Astrocyte (in vitro differentiated cells and primary cell): Measurements from ENCODE around the gene ZNF335. TPM values are rescaled to one million over a fixed set of nuclear protein-coding genes. Genes with fewer than 3 reads are reported as not detected.

Source experiments
- DNase-seq: peaks from one replicate; pipeline ENCODE4 v3.0.0-alpha.2; 2010; ENCODE audit warnings: low read depth
- FAIRE-seq: peaks from 2 replicates; lab custom pipeline; 2011; peaks lifted over from hg19 to GRCh38; lab: Jason Lieb, UNC
- H2AFZ ChIP-seq: 2 replicates; pipeline ENCODE4 v1.6.0; 2012; ENCODE audit warnings: low read depth, low read length, inconsistent platforms
- H3K27ac ChIP-seq: 2 replicates; pipeline ENCODE4 v1.5.1; 2011; ENCODE audit warnings: low read depth, low read length, inconsistent platforms
- H3K27me3 ChIP-seq: 2 replicates; pipeline ENCODE4 v1.6.0; 2011; ENCODE audit warnings: low read length, inconsistent platforms; ENCODE audit not compliant: insufficient read depth
- H3K36me3 ChIP-seq: 2 replicates; pipeline ENCODE4 v1.5.1; 2011; ENCODE audit warnings: low read length, inconsistent platforms; ENCODE audit not compliant: insufficient read depth
- H3K4me1 ChIP-seq: 2 replicates; pipeline ENCODE4 v1.5.1; 2011; ENCODE audit warnings: low read length, inconsistent platforms; ENCODE audit not compliant: insufficient read depth
- H3K4me2 ChIP-seq: 2 replicates; pipeline ENCODE4 v1.6.0; 2012; ENCODE audit warnings: low read length, inconsistent platforms
- H3K4me3 ChIP-seq: 2 replicates; pipeline ENCODE4 v1.5.1; 2011; ENCODE audit warnings: low read depth, mild to moderate bottlenecking, low read length, inconsistent platforms; ENCODE audit not compliant: insufficient read depth
- H3K79me2 ChIP-seq: 2 replicates; pipeline ENCODE4 v1.6.0; 2012; ENCODE audit warnings: mild to moderate bottlenecking, low read length, inconsistent platforms; ENCODE audit not compliant: insufficient read depth
- H3K9ac ChIP-seq: 2 replicates; pipeline ENCODE4 v1.6.0; 2012; ENCODE audit warnings: mild to moderate bottlenecking, low read length, inconsistent platforms
- H3K9me3 ChIP-seq: 2 replicates; pipeline ENCODE4 v1.5.1; 2012; ENCODE audit warnings: low read depth, mild to moderate bottlenecking, low read length, inconsistent platforms; ENCODE audit not compliant: insufficient read depth
- H4K20me1 ChIP-seq: 2 replicates; pipeline ENCODE4 v1.6.0; 2012; ENCODE audit warnings: low read length, inconsistent platforms; ENCODE audit not compliant: insufficient read depth
- H3K27ac Mint-ChIP-seq: one replicate; pipeline ENCODE4 v1.8.0; 2021; ENCODE audit warnings: mild to moderate bottlenecking, mixed read lengths; ENCODE audit not compliant: unreplicated experiment
- H3K27me3 Mint-ChIP-seq: one replicate; pipeline ENCODE4 v1.8.0; 2021; ENCODE audit warnings: low read depth, mixed read lengths; ENCODE audit not compliant: unreplicated experiment
- H3K36me3 Mint-ChIP-seq: one replicate; pipeline ENCODE4 v1.8.0; 2021; ENCODE audit warnings: low read depth, mixed read lengths; ENCODE audit not compliant: unreplicated experiment
- H3K4me1 Mint-ChIP-seq: one replicate; pipeline ENCODE4 v1.8.0; 2021; ENCODE audit warnings: low read depth, mixed read lengths; ENCODE audit not compliant: unreplicated experiment
- H3K4me3 Mint-ChIP-seq: one replicate; pipeline ENCODE4 v1.8.0; 2021; ENCODE audit warnings: mild to moderate bottlenecking, moderate library complexity, mixed read lengths; ENCODE audit not compliant: unreplicated experiment
- H3K9me3 Mint-ChIP-seq: one replicate; pipeline ENCODE4 v1.8.0; 2021; ENCODE audit warnings: mild to moderate bottlenecking, mixed read lengths; ENCODE audit not compliant: unreplicated experiment
- EZH2 ChIP-seq: IDR thresholded peaks from 2 replicates; pipeline ENCODE4 v1.6.1; 2012; ENCODE audit warnings: mild to moderate bottlenecking, low read length, inconsistent platforms; ENCODE audit not compliant: insufficient read depth
- total RNA-seq: library from RNA; stranded (reverse); gene quantifications from 2 replicates; pipeline ENCODE4 v1.2.1, GENCODE V29; 2021
- TF ChIP-seq, protein P1 (sequence below): IDR thresholded peaks from 2 replicates; pipeline ENCODE4 v1.5.1; 2011; ENCODE audit warnings: low read depth, mild to moderate bottlenecking, inconsistent platforms, low read length, moderate library complexity; ENCODE audit not compliant: insufficient read depth

Gene ZNF335
- total RNA-seq, 1 donor from 2014 or later, result 18.6 TPM

DNA sequence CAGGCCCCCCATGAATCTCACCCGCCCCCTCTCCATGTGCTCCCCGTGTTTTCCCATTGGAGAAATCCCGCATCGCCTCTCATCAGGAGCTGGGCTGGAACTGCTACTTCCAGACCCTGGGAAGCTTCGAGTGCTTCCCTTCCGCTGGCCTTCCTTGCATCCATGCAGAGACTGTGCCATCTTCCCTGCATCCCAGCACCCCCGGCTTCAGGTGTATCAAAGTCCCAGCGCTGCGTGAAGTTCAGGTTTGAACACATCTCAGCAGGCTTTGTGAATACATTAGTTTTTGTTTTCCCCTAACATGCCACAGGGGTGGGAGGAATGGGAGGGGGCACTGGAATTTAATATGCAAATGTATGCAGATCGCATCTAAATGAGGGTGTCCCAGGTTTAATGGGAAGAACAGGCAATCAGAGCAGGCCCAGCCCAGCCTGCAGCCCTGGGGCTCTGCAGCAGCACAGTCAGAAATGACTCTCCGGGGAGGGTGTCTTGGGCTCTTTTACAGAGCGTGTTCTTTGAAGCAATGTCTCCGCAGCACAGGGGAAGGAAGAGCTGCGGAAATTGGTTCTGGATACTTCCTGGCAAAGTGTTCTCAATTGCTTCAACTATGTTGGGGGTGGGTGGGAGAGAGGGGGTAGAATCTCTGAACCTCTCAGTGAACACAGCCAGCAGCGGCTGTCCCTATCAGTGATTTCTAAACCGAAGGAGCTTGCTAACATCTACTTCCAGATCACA is 28.4 kb upstream of the ZNF335 start:
- Mint-ChIP-seq H3K4me3 (no peak overlapping the region), H3K9me3 (peaks cover 4% of the 10 kb centered on the region), H3K4me1 (peaks cover 13% of the 10 kb centered on the region), H3K36me3 (no peaks in the 10 kb centered on the region), H3K27me3 (peaks cover 7% of the 10 kb centered on the region), H3K27ac (no peak overlapping the region)
- Histone ChIP-seq H3K4me2 (no peak overlapping the region), H3K9me3 (no peaks in the 10 kb centered on the region), H3K27me3 (peaks cover 20% of the 10 kb centered on the region), H2AFZ (no peak overlapping the region), H3K4me1 (no peaks in the 10 kb centered on the region), H3K36me3 (no peaks in the 10 kb centered on the region), H3K27ac (no peak overlapping the region), H3K79me2 (no peaks in the 10 kb centered on the region), H3K4me3 (no peak overlapping the region), H4K20me1 (no peaks in the 10 kb centered on the region), H3K9ac (no peak overlapping the region)
- DNase-seq (no peak), FAIRE-seq (no peak)
- TF ChIP-seq EZH2, result no peak
- TF ChIP-seq, protein P1, sequence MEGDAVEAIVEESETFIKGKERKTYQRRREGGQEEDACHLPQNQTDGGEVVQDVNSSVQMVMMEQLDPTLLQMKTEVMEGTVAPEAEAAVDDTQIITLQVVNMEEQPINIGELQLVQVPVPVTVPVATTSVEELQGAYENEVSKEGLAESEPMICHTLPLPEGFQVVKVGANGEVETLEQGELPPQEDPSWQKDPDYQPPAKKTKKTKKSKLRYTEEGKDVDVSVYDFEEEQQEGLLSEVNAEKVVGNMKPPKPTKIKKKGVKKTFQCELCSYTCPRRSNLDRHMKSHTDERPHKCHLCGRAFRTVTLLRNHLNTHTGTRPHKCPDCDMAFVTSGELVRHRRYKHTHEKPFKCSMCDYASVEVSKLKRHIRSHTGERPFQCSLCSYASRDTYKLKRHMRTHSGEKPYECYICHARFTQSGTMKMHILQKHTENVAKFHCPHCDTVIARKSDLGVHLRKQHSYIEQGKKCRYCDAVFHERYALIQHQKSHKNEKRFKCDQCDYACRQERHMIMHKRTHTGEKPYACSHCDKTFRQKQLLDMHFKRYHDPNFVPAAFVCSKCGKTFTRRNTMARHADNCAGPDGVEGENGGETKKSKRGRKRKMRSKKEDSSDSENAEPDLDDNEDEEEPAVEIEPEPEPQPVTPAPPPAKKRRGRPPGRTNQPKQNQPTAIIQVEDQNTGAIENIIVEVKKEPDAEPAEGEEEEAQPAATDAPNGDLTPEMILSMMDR, result no peak

DNA sequence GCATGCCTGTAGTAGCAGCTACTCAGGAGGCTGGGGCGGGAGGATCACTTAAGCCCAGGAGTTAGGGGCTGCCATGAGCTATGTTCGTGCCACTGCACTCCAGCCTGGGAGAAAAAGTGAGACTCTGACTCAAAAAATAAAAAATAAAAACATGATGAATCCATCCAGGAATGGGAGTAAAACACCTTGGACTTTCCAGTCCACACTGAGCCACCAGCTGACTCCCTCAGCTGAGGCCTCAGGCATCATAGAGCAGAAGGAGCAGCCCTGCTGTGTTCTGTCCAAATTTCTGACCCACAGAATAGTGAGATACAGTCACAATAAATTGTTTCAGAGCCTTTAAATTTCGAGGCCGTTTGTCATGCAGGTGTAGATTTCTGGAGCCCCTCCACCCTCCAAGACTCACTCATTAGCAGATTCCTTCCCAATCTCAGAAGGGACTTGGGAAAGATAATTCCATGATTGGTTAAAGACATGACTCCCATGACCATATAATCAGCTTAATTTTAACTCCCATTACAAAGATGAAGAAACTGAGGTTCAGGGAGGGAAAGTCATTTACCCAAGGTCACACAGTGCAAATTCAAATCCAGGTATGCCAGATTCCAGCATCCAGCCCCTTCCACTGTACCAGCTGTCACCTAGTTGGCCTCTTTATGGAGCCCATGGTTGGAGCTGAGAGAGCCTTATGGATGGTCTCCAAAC is 27.7 kb upstream of the ZNF335 start:
- Mint-ChIP-seq H3K27me3 (peaks cover 7% of the 10 kb centered on the region), H3K4me1 (peaks cover 13% of the 10 kb centered on the region), H3K36me3 (no peaks in the 10 kb centered on the region), H3K9me3 (peaks cover 4% of the 10 kb centered on the region), H3K27ac (no peak overlapping the region), H3K4me3 (no peak overlapping the region)
- no peak for TF ChIP-seq EZH2
- TF ChIP-seq, protein P1, result no peak
- Histone ChIP-seq H2AFZ (no peak overlapping the region), H3K9me3 (no peaks in the 10 kb centered on the region), H3K4me1 (no peaks in the 10 kb centered on the region), H3K79me2 (no peaks in the 10 kb centered on the region), H3K36me3 (no peaks in the 10 kb centered on the region), H3K27me3 (peaks cover 23% of the 10 kb centered on the region), H3K9ac (no peak overlapping the region), H4K20me1 (no peaks in the 10 kb centered on the region), H3K27ac (no peak overlapping the region), H3K4me2 (no peak overlapping the region), H3K4me3 (no peak overlapping the region)
- DNase-seq, result no peak
- FAIRE-seq, result no peak

DNA sequence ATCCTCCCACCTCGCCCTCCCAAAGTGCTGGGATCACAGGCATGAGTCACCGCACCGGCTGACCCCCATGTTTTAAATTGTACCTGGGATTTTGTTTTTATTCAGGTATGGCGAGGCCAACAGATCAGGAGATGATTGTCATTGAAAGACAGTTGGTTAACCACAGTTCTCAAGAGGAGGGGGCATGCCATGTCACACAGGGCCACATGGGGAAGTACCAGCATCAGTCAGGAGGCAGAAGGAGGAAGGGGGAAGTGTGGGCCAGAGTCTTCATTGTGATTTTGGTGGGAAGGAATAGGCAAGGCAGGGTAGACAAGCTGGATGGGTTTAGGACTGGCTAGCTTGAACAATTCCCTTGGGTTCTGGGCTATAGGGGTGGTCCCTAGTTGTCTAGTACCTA is 26.8 kb upstream of the ZNF335 start:
- Mint-ChIP-seq H3K36me3 (no peaks in the 10 kb centered on the region), H3K27me3 (peaks cover 7% of the 10 kb centered on the region), H3K27ac (no peak overlapping the region), H3K4me3 (no peak overlapping the region), H3K4me1 (peaks cover 8% of the 10 kb centered on the region), H3K9me3 (peaks cover 4% of the 10 kb centered on the region)
- H3K27ac ChIP-seq, result no peak overlapping the region
- FAIRE-seq (no peak), DNase-seq (no peak)
- TF ChIP-seq EZH2, result no peak
- TF ChIP-seq, protein P1, result no peak
- H2AFZ ChIP-seq, result no peak overlapping the region
- H3K9me3 ChIP-seq, result no peaks in the 10 kb centered on the region
- peaks cover under 1% of the 10 kb centered on the region for H3K4me1 ChIP-seq
- no peak overlapping the region for H3K9ac ChIP-seq
- H3K27me3 ChIP-seq, result peaks cover 20% of the 10 kb centered on the region
- H3K4me3 ChIP-seq, result no peak overlapping the region
- no peaks in the 10 kb centered on the region for H3K36me3 ChIP-seq
- no peaks in the 10 kb centered on the region for H4K20me1 ChIP-seq
- H3K4me2 ChIP-seq, result no peak overlapping the region
- no peaks in the 10 kb centered on the region for H3K79me2 ChIP-seq
